GM21737 (cell line): Measurements from ENCODE around the gene CENPC.

Experiments
- ATAC-seq: cut with Tn5 transposase; IDR thresholded peaks from one replicate; pipeline ENCODE4 v1.9.1; 2021; ENCODE audit warnings: mild to moderate bottlenecking, moderate library complexity; ENCODE audit not compliant: unreplicated experiment

The CENPC gene, protein sequence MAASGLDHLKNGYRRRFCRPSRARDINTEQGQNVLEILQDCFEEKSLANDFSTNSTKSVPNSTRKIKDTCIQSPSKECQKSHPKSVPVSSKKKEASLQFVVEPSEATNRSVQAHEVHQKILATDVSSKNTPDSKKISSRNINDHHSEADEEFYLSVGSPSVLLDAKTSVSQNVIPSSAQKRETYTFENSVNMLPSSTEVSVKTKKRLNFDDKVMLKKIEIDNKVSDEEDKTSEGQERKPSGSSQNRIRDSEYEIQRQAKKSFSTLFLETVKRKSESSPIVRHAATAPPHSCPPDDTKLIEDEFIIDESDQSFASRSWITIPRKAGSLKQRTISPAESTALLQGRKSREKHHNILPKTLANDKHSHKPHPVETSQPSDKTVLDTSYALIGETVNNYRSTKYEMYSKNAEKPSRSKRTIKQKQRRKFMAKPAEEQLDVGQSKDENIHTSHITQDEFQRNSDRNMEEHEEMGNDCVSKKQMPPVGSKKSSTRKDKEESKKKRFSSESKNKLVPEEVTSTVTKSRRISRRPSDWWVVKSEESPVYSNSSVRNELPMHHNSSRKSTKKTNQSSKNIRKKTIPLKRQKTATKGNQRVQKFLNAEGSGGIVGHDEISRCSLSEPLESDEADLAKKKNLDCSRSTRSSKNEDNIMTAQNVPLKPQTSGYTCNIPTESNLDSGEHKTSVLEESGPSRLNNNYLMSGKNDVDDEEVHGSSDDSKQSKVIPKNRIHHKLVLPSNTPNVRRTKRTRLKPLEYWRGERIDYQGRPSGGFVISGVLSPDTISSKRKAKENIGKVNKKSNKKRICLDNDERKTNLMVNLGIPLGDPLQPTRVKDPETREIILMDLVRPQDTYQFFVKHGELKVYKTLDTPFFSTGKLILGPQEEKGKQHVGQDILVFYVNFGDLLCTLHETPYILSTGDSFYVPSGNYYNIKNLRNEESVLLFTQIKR

DNA sequence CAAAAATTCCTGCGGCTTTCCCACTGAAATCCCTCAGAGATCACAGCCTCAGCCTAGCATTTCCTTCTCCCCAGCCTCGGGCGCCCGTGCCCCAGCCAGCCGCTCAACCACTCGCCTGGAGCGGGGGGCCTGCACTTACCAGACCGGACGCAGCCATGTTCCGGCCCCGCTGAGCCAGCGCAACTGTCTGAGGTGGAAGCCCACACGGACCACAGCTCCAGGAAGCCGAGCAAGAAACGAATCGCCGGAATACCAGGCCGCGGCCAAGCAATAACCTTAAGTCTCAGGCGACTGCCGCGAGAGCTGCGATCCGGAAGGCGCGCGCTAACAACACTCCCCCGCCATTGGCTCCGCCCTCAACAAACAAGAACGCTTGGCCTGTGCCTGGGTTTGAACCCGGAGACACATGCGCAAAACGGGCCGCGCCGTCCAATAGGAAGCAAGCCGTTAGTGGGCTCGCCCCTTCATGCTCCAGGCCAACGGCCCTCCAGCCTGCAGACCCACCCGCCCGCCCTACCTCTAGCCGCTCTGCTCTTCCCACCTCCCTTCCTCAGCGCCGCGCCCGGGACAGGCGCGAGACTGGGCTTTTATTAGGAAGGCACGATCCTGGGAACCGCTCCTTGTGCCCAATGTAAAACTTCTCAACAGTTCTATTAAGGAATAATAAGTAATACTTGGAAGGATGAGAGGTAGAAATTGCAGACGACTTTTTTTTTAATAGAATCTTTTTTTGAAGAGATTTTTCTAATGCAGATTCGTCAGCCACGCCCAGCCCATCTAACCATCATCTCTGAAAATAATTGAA lies at the start of gene CENPC:
Gene CENPC, minus strand, starts transcription at position 305 of the 805 bp plus-strand sequence. Its CDS starts 148 bp downstream, at position 157.
- ATAC-seq, result peak; percentile 96

GRCh38 chr4:67593741-67594175 lies 48.5 kb upstream of the CENPC start:
- no peak for ATAC-seq

- ATAC-seq, result no peak
Observed at GRCh38 chr4:67587156-67587555, 41.9 kb upstream of the CENPC start.

DNA sequence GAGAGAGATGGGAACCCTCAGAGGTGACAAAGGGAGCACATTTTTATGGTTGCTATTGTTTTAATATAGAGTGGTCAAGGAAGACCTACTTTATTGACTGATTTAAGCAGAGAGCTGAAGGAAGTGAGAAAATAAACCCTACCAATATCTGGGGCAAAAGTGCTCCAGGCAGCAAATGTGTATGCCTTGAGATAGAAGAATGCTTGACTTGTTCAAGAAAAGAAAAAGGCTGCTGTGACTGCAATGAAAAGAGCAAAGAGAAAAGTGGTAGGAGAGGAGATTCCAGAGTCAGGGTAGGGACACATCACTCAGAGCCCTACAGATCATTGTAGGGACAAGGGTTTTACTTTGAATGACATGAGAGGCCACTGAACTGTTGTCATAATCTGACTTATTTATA lies 39.2 kb upstream of the CENPC start:
- ATAC-seq, result no peak

GRCh38 chr4:67581913-67582312 lies 36.6 kb upstream of the CENPC start:
- no peak for ATAC-seq

GRCh38 chr4:67581208-67581857 lies 36.0 kb upstream of the CENPC start:
- ATAC-seq, result peak; percentile 42

- no peak for ATAC-seq
Observed at GRCh38 chr4:67580577-67580976, 35.3 kb upstream of the CENPC start.

GRCh38 chr4:67576538-67576937 lies 31.2 kb upstream of the CENPC start:
- ATAC-seq, result peak; percentile 24

DNA sequence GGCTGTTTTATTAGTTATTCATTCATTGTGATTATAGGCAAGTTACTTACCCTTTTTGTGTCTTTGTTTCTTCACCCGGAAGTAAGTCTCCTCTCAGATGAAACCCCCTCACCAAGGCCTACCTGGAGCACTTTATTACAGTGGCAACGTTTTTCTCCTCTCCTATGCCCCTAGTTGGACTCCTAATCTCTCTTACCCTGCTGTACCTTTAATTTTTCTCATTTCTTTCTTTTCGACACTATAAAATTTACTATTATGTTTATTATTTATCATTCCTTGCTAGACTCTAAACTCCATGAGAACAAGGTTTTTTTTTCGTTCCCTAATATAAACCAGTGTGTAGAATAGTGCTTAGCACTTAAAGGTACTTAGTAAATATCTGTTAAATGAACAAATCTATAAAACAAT lies 30.8 kb upstream of the CENPC start:
- ATAC-seq, result no peak

GRCh38 chr4:67575232-67576058 lies 30.1 kb upstream of the CENPC start:
- peak; percentile 90 for ATAC-seq

- ATAC-seq, result no peak
Observed at GRCh38 chr4:67573193-67573592, 27.9 kb upstream of the CENPC start.

DNA sequence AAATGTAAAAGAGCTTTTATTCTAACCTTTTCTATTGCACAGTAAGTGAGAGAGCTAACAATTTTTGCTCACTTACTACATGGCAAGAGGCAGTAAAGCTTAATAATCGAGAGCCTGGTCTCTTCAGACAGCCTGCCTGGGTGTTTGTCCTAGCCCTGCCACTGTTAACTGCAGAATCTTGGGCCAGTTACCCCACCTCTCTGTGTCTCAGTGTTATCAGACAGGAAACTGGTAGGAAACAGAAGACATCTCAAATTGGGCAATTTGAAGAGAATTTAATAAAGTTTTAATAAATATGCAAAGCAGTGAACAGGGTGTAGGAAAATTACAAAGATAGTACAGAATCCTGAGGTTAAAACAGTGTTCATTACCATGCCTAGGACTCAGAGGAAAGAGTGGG lies 26.7 kb upstream of the CENPC start:
- no peak for ATAC-seq

- ATAC-seq, result no peak
Observed at GRCh38 chr4:67570537-67570936, 25.2 kb upstream of the CENPC start.

- ATAC-seq, result no peak
Observed at GRCh38 chr4:67568820-67569219, 23.5 kb upstream of the CENPC start.

- ATAC-seq, result no peak
Observed at GRCh38 chr4:67566335-67566734, 21.0 kb upstream of the CENPC start.

GRCh38 chr4:67565284-67565683 lies 20.0 kb upstream of the CENPC start:
- no peak for ATAC-seq

- ATAC-seq, result peak; percentile 60
Observed at GRCh38 chr4:67558493-67558892, 13.2 kb upstream of the CENPC start, which contains the start of gene STAP1. Gene STAP1 (plus strand): TSS chr4:67558727. CDS start chr4:67558810, 83 bp downstream.

DNA sequence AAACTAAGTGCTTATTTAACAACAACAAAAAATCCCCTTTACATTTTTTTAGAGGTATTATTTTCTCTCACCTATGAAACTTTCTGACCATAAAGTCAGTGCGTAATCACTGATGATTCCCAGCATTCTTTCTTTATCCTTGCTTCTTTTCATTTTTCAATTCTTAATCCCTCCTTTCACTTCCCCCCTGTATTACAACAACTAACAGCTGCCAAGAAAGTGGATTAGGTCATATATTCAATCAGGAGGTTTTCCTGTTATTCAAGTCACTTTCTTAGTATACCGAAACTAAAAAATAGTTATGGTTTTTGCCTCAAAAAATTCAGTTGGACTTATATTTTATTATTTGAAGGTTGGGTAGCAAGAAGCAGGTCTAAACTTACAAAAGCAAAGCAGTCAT lies 11.1 kb upstream of the CENPC start:
- ATAC-seq, result no peak

- no peak for ATAC-seq
Observed at GRCh38 chr4:67555447-67555846, 10.1 kb upstream of the CENPC start.
